Astrocyte (in vitro differentiated cells and primary cell): Measurements from ENCODE around the gene PHF1.

Source experiments
- EZH2 ChIP-seq: IDR thresholded peaks from 2 replicates; pipeline ENCODE4 v1.6.1; 2012; ENCODE audit warnings: mild to moderate bottlenecking, low read length, inconsistent platforms; ENCODE audit not compliant: insufficient read depth
- TF ChIP-seq, protein P1 (sequence below): IDR thresholded peaks from 2 replicates; pipeline ENCODE4 v1.5.1; 2011; ENCODE audit warnings: low read depth, mild to moderate bottlenecking, inconsistent platforms, low read length, moderate library complexity; ENCODE audit not compliant: insufficient read depth

DNA sequence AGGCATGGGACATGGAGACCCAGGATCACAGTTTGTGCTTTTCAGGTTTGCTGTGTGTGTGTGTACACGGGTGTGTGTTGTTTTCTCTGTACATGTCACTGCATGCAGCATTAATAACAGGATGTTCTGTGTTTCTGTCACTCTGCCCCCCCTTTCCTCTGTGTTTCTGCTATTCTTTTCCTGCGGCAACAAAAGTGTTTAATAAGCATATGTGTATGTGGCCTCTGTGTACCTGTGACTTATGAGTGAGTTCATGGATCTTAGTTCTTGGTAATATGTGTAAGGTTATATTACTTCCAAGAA lies 18.9 kb downstream of the PHF1 start:
- TF ChIP-seq EZH2, result no peak
- TF ChIP-seq, protein P1, sequence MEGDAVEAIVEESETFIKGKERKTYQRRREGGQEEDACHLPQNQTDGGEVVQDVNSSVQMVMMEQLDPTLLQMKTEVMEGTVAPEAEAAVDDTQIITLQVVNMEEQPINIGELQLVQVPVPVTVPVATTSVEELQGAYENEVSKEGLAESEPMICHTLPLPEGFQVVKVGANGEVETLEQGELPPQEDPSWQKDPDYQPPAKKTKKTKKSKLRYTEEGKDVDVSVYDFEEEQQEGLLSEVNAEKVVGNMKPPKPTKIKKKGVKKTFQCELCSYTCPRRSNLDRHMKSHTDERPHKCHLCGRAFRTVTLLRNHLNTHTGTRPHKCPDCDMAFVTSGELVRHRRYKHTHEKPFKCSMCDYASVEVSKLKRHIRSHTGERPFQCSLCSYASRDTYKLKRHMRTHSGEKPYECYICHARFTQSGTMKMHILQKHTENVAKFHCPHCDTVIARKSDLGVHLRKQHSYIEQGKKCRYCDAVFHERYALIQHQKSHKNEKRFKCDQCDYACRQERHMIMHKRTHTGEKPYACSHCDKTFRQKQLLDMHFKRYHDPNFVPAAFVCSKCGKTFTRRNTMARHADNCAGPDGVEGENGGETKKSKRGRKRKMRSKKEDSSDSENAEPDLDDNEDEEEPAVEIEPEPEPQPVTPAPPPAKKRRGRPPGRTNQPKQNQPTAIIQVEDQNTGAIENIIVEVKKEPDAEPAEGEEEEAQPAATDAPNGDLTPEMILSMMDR, result no peak
